ENCODE data around the gene SPRR1B.

GRCh38 chr1:153023109-153023508 lies 7.9 kb upstream of the SPRR1B start:
- TF ChIP-seq CTCF (IDR thresholded peaks at IDR 0.05) = no peak
- no peak for TF ChIP-seq POLR2AphosphoS5 (IDR thresholded peaks at IDR 0.05)

Data from suprapubic skin (tissue), 3 donors.